Kidney epithelial cell (primary cell): Measurements from ENCODE around the gene CNTF. TPM values are rescaled to one million over a fixed set of nuclear protein-coding genes. Genes with fewer than 3 reads are reported as not detected.

ENCODE experiments used
- DNase-seq: peaks from one replicate; pipeline ENCODE4 v3.0.0-alpha.2; 2010; ENCODE audit warnings: low read depth
- H3K27me3 ChIP-seq: 2 replicates; pipeline ENCODE4 v1.6.0; 2011; ENCODE audit warnings: low read length; ENCODE audit not compliant: control insufficient read depth, insufficient read depth
- H3K36me3 ChIP-seq: 2 replicates; pipeline ENCODE4 v1.5.1; 2011; ENCODE audit warnings: low read length; ENCODE audit not compliant: control insufficient read depth, insufficient read depth
- H3K4me3 ChIP-seq: 2 replicates; pipeline ENCODE4 v1.5.1; 2011; ENCODE audit warnings: low read depth, mild to moderate bottlenecking, control low read depth, low read length
- CTCF ChIP-seq: IDR thresholded peaks from 2 replicates; pipeline ENCODE4 v1.5.1; 2011; ENCODE audit warnings: mild to moderate bottlenecking, moderate library complexity, low read length, control low read depth, inconsistent platforms; ENCODE audit not compliant: insufficient read depth, poor library complexity, severe bottlenecking
- total RNA-seq: library from RNA; depleted of rRNA; stranded (reverse); fragments of >200 nt; gene quantifications from 2 replicates; pipeline ENCODE4 v1.2.3, GENCODE V29; 2015

Gene CNTF
- total RNA-seq, 1 donor from 2014 or later = 1.1 TPM

- Histone ChIP-seq H3K36me3 (no peaks in the 10 kb centered on the region), H3K4me3 (no peak overlapping the region), H3K27me3 (no peaks in the 10 kb centered on the region)
- no peak for TF ChIP-seq CTCF
- DNase-seq = no peak
Measured at GRCh38 chr11:58659910-58660570, 37.6 kb downstream of the CNTF start.

- TF ChIP-seq CTCF = no peak
- no peak for DNase-seq
Measured at GRCh38 chr11:58671983-58672633, 49.6 kb downstream of the CNTF start.

GRCh38 chr11:58674609-58675008 is 52.1 kb downstream of the CNTF start:
- no peak overlapping the region for H3K4me3 ChIP-seq
- no peak for DNase-seq
- no peak for TF ChIP-seq CTCF
- no peaks in the 10 kb centered on the region for H3K36me3 ChIP-seq
- no peaks in the 10 kb centered on the region for H3K27me3 ChIP-seq

More at GRCh38 chr11:58671983-58672633, 49.6 kb downstream of the CNTF start:
- Histone ChIP-seq H3K36me3 (no peaks in the 10 kb centered on the region), H3K27me3 (no peaks in the 10 kb centered on the region), H3K4me3 (no peak overlapping the region)

Other genes starting within 250 kb of the CNTF start
- not detected in 2 replicates for gene OR5B3, start 215.8 kb upstream of the CNTF start, total RNA-seq
- not detected in 2 replicates for gene OR5B2, start 194.5 kb upstream of the CNTF start, total RNA-seq
- not detected in 2 replicates for gene OR5B12, start 180.4 kb upstream of the CNTF start, total RNA-seq
- not detected in 2 replicates for gene OR5B21, start 114.6 kb upstream of the CNTF start, total RNA-seq
- gene LPXN, start 46.8 kb upstream of the CNTF start, total RNA-seq = 5.8 and 5.9 TPM in 2 replicates
- gene ZFP91, start 43.6 kb upstream of the CNTF start, total RNA-seq = 37.1 and 38.6 TPM in 2 replicates
- not detected in 2 replicates for gene GLYAT, start 109.3 kb downstream of the CNTF start, total RNA-seq
- 0.13 and 0.68 TPM in 2 replicates for gene GLYATL2, start 222.0 kb downstream of the CNTF start, total RNA-seq